PFSK-1 (cell line): ENCODE measurements around the gene GAP43.

Source experiments
- FOXP2 ChIP-seq: optimal IDR thresholded peaks from 2 replicates; pipeline ENCODE3; 2011; ENCODE audit warnings: borderline replicate concordance, control low read depth, inconsistent platforms; ENCODE audit not compliant: insufficient read depth; ENCODE audit errors: extremely low read length, extremely low read depth
- REST ChIP-seq, 2 experiments: IDR thresholded peaks; 2 replicates each; pipeline versions ENCODE4 v1.6.1 to v1.8.0; 2011 to 2012; ENCODE audit warnings: low read depth in 2 of 2, low read length in 2 of 2, control low read depth in 1 of 2, inconsistent platforms in 1 of 2, mild to moderate bottlenecking in 1 of 2, moderate library complexity in 1 of 2; ENCODE audit not compliant: insufficient read depth in 1 of 2
- TAF1 ChIP-seq: IDR thresholded peaks from 2 replicates; pipeline ENCODE4 v1.6.1; 2012; ENCODE audit warnings: low read length, control low read depth, borderline replicate concordance; ENCODE audit not compliant: insufficient read depth

DNA sequence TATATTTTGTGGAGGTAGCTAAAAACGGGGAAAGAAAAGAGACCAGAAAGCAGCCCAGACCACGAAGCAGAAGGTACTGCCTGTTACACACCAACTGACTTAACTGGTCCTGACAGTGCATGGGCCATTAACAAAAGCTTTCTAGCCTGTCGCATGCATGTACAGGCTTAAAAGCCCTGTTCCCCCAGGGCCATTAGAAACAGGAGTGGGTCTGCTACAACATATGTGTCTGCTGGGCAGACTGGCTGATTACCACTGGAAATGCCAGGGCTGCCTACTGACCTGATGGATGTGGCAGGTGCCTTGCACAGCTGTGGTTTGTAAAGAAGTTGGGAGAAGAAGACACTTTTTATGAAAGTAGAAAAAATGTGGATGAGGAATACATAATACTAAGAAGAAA lies 137.4 kb downstream of the GAP43 start:
- TF ChIP-seq FOXP2 (no peak), REST (IDR thresholded peaks at IDR 0.05; ENCODE audit: insufficient read depth in 1 of 2, low read depth in 2 of 2, low read length in 2 of 2) (no peak), TAF1 (no peak)
